ENCODE measurements around the gene FBXO3.

Gene FBXO3

GRCh38 chr11:33700063-33700501, 74.2 kb downstream of the FBXO3 start:
- DNase-seq: no peak

- DNase-seq: no peak
Measured at GRCh38 chr11:33699515-33700062, 74.7 kb downstream of the FBXO3 start.

DNA sequence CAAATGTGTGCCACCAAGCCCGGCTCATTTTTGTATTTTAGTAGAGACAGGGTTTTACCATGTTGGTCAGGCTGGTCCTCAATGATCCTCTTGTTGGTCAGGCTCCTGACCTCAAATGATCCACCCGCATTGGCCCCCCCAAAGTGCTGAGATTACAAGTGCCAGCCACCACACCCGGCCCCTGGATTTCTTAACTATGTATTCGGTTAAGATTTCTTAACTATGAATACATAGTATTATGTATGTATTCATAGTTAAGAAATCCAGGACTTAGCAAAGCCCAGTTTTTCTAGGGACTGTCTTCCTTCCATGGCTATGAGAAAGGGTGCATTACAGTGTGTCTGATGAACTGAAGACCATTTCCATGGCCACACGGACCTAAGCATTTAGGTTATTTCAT, 75.4 kb downstream of the FBXO3 start:
- DNase-seq: no peak

DNA sequence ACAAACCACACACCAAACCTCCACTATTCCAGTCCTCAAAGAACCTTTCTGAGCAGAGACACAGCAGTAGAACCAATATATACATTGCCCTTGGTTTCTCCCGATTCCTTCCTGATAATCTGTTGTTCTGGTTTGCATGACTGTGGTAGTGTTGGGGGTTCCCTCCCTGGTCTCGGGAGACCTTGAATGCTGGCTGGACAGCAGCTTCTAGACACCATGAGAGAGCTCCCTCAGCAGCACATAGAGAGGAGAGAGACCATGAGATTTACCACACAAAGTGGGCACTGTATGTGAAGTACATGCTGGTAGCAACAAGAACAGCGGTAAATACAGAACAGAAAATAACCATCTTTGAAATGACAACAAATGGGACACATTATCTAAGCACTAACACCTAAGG, 76.3 kb downstream of the FBXO3 start:
- DNase-seq: no peak

DNA sequence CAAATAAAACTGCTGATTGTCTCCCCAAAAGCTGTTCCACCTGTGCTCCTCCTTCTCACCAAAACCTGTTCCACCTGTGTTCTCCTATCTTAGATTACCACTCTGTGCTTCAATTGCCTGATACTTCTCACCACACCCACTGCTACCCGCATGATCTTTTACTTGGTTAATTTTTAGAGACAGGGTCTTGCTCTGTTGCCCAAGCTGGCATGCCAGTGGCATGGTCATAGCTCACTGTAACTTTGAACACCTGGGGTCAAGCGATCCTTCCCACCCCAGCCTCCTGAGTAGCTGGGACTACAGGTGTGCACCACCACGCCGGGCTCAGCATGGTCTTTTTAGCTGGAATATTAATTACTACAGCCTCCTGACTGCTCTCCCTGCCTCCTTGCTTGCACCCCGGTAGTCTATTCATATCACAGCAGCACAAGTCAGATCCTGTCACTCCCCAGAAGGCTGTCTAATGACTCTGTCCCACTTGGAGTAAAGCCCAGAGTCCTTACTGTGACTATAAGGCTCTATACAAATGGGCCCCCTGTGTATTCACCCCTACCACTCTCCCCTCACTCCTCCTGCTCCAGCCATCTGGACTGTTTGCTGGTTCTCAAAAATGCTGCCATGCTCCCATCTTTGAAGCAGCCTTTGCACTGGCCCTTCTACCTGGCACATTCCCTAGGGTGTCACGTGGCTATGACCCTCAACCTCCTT, 77.2 kb downstream of the FBXO3 start:
- DNase-seq: peak; percentile 59

- DNase-seq: no peak
Measured at GRCh38 chr11:33696411-33696810, 77.9 kb downstream of the FBXO3 start.

- DNase-seq: no peak
Measured at GRCh38 chr11:33695051-33695566, 79.2 kb downstream of the FBXO3 start.

DNA sequence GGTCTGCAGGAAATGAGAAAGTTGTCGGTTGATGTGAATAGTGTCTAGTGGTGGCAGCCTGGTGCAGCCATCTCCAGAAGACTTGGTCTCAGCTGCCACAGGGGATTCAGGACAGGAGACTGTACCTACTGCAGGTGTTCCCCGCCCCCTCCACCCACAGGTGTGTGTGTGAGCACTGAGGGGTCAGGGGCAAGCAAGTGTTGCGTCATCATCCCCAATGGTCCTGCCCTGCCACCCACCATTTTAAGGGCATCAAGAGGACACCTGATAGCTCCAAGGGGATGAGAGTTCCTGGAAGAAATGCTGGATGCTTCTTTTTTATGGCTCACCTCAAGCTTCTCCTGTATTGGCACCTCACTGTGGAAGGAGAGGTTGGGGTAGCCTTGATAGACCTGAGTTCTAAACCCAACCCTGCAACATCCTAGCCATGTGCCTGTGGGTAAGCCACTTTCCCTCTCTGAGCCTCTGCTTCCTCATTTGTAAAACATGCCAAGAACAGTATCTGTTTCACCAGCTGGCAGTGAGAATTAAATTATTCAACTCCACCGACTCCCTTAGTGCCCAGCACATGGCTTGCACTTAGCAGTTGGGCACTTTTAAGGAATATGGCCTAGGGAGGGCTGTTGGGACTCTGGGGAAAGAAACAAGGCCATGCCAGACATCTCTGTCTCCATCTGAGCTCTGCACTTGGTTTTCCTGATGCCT, 79.8 kb downstream of the FBXO3 start:
- peak; percentile 61 for DNase-seq

DNA sequence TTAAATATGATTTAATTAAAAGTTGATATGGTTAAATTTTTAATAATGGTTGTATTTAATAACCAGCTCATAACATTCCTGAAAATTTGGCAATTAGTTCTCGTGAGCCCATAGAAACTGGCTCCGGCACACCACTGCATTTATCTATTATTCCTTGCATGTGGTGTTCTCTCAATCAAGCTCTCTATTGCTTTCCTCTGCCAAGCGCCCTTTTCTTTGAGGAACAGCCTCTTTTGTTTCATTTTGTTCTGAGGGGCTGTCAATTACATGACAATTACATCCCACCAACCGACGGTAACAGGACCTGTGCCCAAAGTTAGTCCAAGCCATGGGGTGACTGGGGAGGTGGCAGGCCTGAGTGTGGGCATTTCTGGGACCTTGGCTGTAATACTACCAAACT, 81.8 kb downstream of the FBXO3 start:
- peak; percentile 80 for DNase-seq

- peak; percentile 95 for DNase-seq
Measured at GRCh38 chr11:33692013-33692504, 82.3 kb downstream of the FBXO3 start.

DNA sequence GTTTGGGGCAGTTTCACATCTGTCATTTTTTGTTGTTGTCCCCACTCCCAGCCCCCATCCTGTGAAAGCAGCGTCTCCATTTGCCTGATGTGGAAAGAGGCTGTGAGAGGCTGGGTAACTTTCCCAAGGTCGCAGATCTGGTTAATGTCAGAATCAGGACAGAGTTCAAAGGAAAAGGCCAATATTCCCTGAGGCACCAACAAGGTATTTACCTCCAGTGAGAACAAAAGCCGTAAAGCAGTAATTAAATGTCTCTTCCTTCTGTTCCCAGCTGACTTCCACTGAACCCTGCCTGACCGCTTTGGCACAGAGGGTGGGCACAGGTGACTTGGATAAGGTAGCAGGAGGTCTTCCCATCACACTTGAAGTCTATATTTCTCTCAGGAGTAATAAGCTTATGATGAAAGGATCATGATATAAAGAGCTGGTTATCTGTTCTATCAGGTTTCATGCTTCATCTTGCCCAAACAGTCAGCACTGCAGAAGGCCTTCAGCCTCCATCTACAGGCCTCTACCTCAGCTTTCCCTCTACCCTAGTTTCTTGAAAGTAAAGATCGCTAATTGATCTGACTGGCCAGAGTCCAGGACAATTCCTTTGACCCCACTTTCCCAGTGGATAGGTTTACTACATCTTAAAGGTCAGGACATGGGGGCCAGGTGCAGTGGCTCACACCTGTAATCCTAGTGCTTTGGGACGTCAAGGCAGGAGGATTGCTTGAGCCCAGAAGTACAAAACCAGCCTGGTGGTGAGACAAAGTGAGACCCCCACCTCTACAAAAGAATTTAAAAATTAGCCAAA, 83.1 kb downstream of the FBXO3 start:
- DNase-seq: no peak

Measured in NCI-H446 treated with DMSO at 0.1 percent for 48 hours (cell line).